ENCODE measurements around the gene MPP7.
A peak's percentile ranks its signal among the peaks of the same experiment; 100 is the strongest.

MPP7 gene

GRCh38 chr10:28304032-28304571 is 1.2 kb upstream of the MPP7 start:
- FAIRE-seq, result no peak

GRCh38 chr10:28302012-28302637 is 739 bp downstream of the MPP7 start:
- FAIRE-seq, result peak; percentile 60

- FAIRE-seq, result no peak
Observed at GRCh38 chr10:28300027-28300426, 2.8 kb downstream of the MPP7 start.

GRCh38 chr10:28298951-28299350 is 3.9 kb downstream of the MPP7 start:
- no peak for FAIRE-seq

- no peak for FAIRE-seq
Observed at GRCh38 chr10:28296023-28296422, 6.8 kb downstream of the MPP7 start.

- FAIRE-seq, result no peak
Observed at GRCh38 chr10:28295336-28295735, 7.5 kb downstream of the MPP7 start.

- FAIRE-seq, result no peak
Observed at GRCh38 chr10:28294809-28295208, 8.1 kb downstream of the MPP7 start.

- FAIRE-seq, result no peak
Observed at GRCh38 chr10:28294169-28294532, 8.7 kb downstream of the MPP7 start.

GRCh38 chr10:28293236-28294168 is 9.4 kb downstream of the MPP7 start:
- no peak for FAIRE-seq

GRCh38 chr10:28291881-28292297 is 11.0 kb downstream of the MPP7 start:
- FAIRE-seq, result no peak

- FAIRE-seq, result no peak
Observed at GRCh38 chr10:28285816-28286215, 17.0 kb downstream of the MPP7 start.

GRCh38 chr10:28284126-28284525 is 18.7 kb downstream of the MPP7 start:
- no peak for FAIRE-seq

GRCh38 chr10:28283251-28283650 is 19.6 kb downstream of the MPP7 start:
- FAIRE-seq, result no peak

GRCh38 chr10:28282336-28282735 is 20.5 kb downstream of the MPP7 start:
- FAIRE-seq, result no peak

GRCh38 chr10:28281726-28282315 is 21.0 kb downstream of the MPP7 start:
- peak; percentile 61 for FAIRE-seq

GRCh38 chr10:28280652-28281051 is 22.2 kb downstream of the MPP7 start:
- no peak for FAIRE-seq

GRCh38 chr10:28279878-28280277 is 23.0 kb downstream of the MPP7 start:
- FAIRE-seq, result no peak

- FAIRE-seq, result no peak
Observed at GRCh38 chr10:28278842-28279241, 24.0 kb downstream of the MPP7 start.

GRCh38 chr10:28276384-28276783 is 26.5 kb downstream of the MPP7 start:
- FAIRE-seq, result no peak

GRCh38 chr10:28274475-28274874 is 28.4 kb downstream of the MPP7 start:
- no peak for FAIRE-seq

GRCh38 chr10:28273343-28273742 is 29.5 kb downstream of the MPP7 start:
- FAIRE-seq, result no peak

- FAIRE-seq, result no peak
Observed at GRCh38 chr10:28269842-28270456, 32.9 kb downstream of the MPP7 start.

All from islet of Langerhans (tissue), 1 donor.